ENCODE results near the gene RLF. TPM values are rescaled to one million over a fixed set of nuclear protein-coding genes. Genes with fewer than 3 reads are reported as not detected.
"Not testable (repeated sequence)": the region's sequence is repeated elsewhere in the genome, so short reads cannot be mapped to it uniquely, and the experiment has no call there.

Gene RLF
- total RNA-seq, 4 donors from 2014 or later, result 15.1 to 23.7 (median 21.2) TPM

- intact Hi-C loops (cut with DNase I), result no loop called here
- no peak for DNase-seq (ENCODE audit: extremely low spot score)
- WGBS, result 94% methylated on average over 3 of the region's 3 CpGs
- Histone ChIP-seq H3K36me3 (no peaks in the 10 kb centered on the region), H3K4me3 (no peak overlapping the region), H3K27me3 (no peaks in the 10 kb centered on the region), H3K27ac (replicated peaks in 1 of 4) (no peak overlapping the region), H3K9me3 (no peaks in the 10 kb centered on the region), H3K4me1 (peaks cover 16 to 47% (median 28%) of the 10 kb centered on the region in 4 donors)
- TF ChIP-seq EP300 (IDR thresholded peaks at IDR 0.05), result no peak
- TF ChIP-seq CTCF (IDR thresholded peaks at IDR 0.05), result no peak
- no peak for TF ChIP-seq POLR2AphosphoS5 (IDR thresholded peaks at IDR 0.05)
- no peak for TF ChIP-seq POLR2A (IDR thresholded peaks at IDR 0.05; ENCODE audit: low read depth)
Measured at GRCh38 chr1:40174788-40175187, 13.6 kb downstream of the RLF start.

DNA sequence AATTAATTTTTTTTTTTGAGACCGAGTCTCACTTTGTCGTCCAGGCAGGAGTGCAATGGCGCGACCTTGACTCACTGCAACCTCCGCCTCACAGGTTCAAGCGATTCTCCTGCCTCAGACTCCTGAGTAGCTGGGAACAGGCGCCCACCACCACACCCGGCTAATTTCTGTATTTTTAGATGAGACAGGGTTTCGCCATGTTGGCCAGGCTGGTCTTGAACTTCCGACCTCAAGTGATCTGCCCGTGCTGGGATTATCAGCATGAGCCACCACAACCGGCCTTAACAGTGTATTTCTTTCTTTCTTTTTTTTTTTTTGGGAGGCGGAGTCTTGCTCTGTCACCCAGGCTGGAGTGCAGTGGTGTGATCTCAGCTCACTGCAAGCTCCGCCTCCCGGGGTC, 15.8 kb downstream of the RLF start:
- 94% methylated on average over 15 of the region's 15 CpGs for WGBS
- intact Hi-C loops (cut with DNase I); DNase-seq (ENCODE audit: extremely low spot score); H3K27me3 ChIP-seq; H3K4me3 ChIP-seq; H3K9me3 ChIP-seq; H3K27ac ChIP-seq (replicated peaks in 1 of 4); H3K36me3 ChIP-seq: not testable (repeated sequence)
- H3K4me1 ChIP-seq, result peaks cover 9 to 50% (median 28%) of the 10 kb centered on the region in 4 donors

- Histone ChIP-seq H3K36me3 (no peaks in the 10 kb centered on the region), H3K27me3 (no peaks in the 10 kb centered on the region), H3K9me3 (no peaks in the 10 kb centered on the region), H3K27ac (replicated peaks in 1 of 4) (no peak overlapping the region), H3K4me3 (no peak overlapping the region), H3K4me1 (peaks cover 21 to 55% (median 32%) of the 10 kb centered on the region in 4 donors)
- 52% methylated on average over 2 of the region's 2 CpGs for whole genome bisulfite sequencing
- no peak for TF ChIP-seq POLR2AphosphoS5 (IDR thresholded peaks at IDR 0.05)
- no peak for TF ChIP-seq EP300 (IDR thresholded peaks at IDR 0.05)
- TF ChIP-seq CTCF (IDR thresholded peaks at IDR 0.05), result no peak
- no peak for TF ChIP-seq POLR2A (IDR thresholded peaks at IDR 0.05; ENCODE audit: low read depth)
- no peak for DNase-seq (ENCODE audit: extremely low spot score)
- intact Hi-C loops (cut with DNase I), result no loop called here
Measured at GRCh38 chr1:40178200-40178599, 17.0 kb downstream of the RLF start.

- H3K36me3 ChIP-seq, result no peaks in the 10 kb centered on the region
- WGBS, result 99% methylated on average over 3 of the region's 3 CpGs
- no peak for TF ChIP-seq POLR2A (IDR thresholded peaks at IDR 0.05; ENCODE audit: low read depth)
- TF ChIP-seq CTCF (IDR thresholded peaks at IDR 0.05), result no peak
- no peak overlapping the region for H3K4me3 ChIP-seq
- intact Hi-C loops (cut with DNase I), result no loop called here
- peaks cover 25 to 55% (median 34%) of the 10 kb centered on the region in 4 donors for H3K4me1 ChIP-seq
- no peak overlapping the region for H3K27ac ChIP-seq (replicated peaks in 1 of 4)
- no peak for DNase-seq (ENCODE audit: extremely low spot score)
- H3K9me3 ChIP-seq, result no peaks in the 10 kb centered on the region
- no peaks in the 10 kb centered on the region for H3K27me3 ChIP-seq
Measured at GRCh38 chr1:40179496-40180089, 18.4 kb downstream of the RLF start.

- Histone ChIP-seq H3K27ac (replicated peaks in 1 of 4) (no peak overlapping the region), H3K27me3 (no peaks in the 10 kb centered on the region), H3K4me1 (peaks cover 40 to 71% (median 48%) of the 10 kb centered on the region in 4 donors), H3K4me3 (no peak overlapping the region), H3K36me3 (no peaks in the 10 kb centered on the region), H3K9me3 (no peaks in the 10 kb centered on the region)
- no peak for TF ChIP-seq POLR2AphosphoS5 (IDR thresholded peaks at IDR 0.05)
- peak in 1 of 3 experiments; percentile 23 for TF ChIP-seq CTCF (IDR thresholded peaks at IDR 0.05)
- WGBS, result 32% methylated on average over 3 of the region's 3 CpGs
- no peak for DNase-seq (ENCODE audit: extremely low spot score)
- intact Hi-C loops (cut with DNase I), result no loop called here
Measured at GRCh38 chr1:40183055-40183710, 22.0 kb downstream of the RLF start.
